Subcutaneous abdominal adipose tissue (tissue), 5 donors: ENCODE data around the gene CREBZF.

Source experiments
- H3K27ac ChIP-seq: one replicate; pipeline ENCODE4 v1.7.0; 2013; ENCODE audit warnings: low read depth, mild to moderate bottlenecking, inconsistent platforms, low read length, moderate library complexity
- H3K27me3 ChIP-seq, 5 donors: one replicate each; pipeline ENCODE4 v1.7.0; 2013; ENCODE audit warnings: low read length in 5 of 5, inconsistent platforms in 1 of 5; ENCODE audit not compliant: control insufficient read depth in 5 of 5, insufficient read depth in 4 of 5
- H3K36me3 ChIP-seq, 5 donors: one replicate each; pipeline ENCODE4 v1.7.0; 2013; ENCODE audit warnings: low read length in 5 of 5; ENCODE audit not compliant: control insufficient read depth in 5 of 5, insufficient read depth in 5 of 5
- H3K4me1 ChIP-seq, 5 donors: one replicate each; pipeline ENCODE4 v1.7.0; 2013; ENCODE audit warnings: low read length in 5 of 5, mild to moderate bottlenecking in 3 of 5, moderate library complexity in 1 of 5; ENCODE audit not compliant: control insufficient read depth in 5 of 5, insufficient read depth in 5 of 5
- H3K4me3 ChIP-seq, 5 donors: one replicate each; pipeline ENCODE4 v1.7.0; 2013; ENCODE audit warnings: low read length in 5 of 5, low read depth in 1 of 5
- H3K9ac ChIP-seq, 5 donors: one replicate each; pipeline ENCODE4 v1.7.0; 2013; ENCODE audit warnings: low read length in 5 of 5, mild to moderate bottlenecking in 4 of 5, moderate library complexity in 3 of 5
- H3K9me3 ChIP-seq, 5 donors: one replicate each; pipeline ENCODE4 v1.7.0; 2013; ENCODE audit warnings: low read length in 5 of 5; ENCODE audit not compliant: control insufficient read depth in 5 of 5
- donor health status: healthy.
- donor health status: healthy.
- donor health status: healthy.
- donor health status: healthy.
- donor health status: healthy.

Gene CREBZF

GRCh38 chr11:85695546-85695945, 30.6 kb upstream of the CREBZF start:
- Histone ChIP-seq H3K9ac (no peak overlapping the region), H3K9me3 (no peaks in the 10 kb centered on the region), H3K4me3 (no peak overlapping the region), H3K27ac (no peak overlapping the region), H3K36me3 (no peaks in the 10 kb centered on the region), H3K4me1 (no peaks in the 10 kb centered on the region), H3K27me3 (peaks cover 0 to 2% (median 0%) of the 10 kb centered on the region in 5 donors)

GRCh38 chr11:85694385-85694980, 29.6 kb upstream of the CREBZF start:
- no peak overlapping the region for H3K27ac ChIP-seq
- peaks cover 0 to 2% (median 0%) of the 10 kb centered on the region in 5 donors for H3K27me3 ChIP-seq
- no peaks in the 10 kb centered on the region for H3K9me3 ChIP-seq
- H3K36me3 ChIP-seq: no peaks in the 10 kb centered on the region
- H3K4me3 ChIP-seq: no peak overlapping the region
- H3K4me1 ChIP-seq: no peaks in the 10 kb centered on the region
- H3K9ac ChIP-seq: no peak overlapping the region

GRCh38 chr11:85685820-85686459, 21.0 kb upstream of the CREBZF start, which contains the start of gene CCDC89:
Gene CCDC89, minus strand, starts transcription at chr11:85686195. Its CDS starts 65 bp downstream, at chr11:85686130.
- H3K27ac ChIP-seq: peak within 1 kb of the TSS; percentile 27
- peak within 1 kb of the TSS; percentile 55 to 79 (median 62) for H3K4me3 ChIP-seq
- peak within 1 kb of the TSS in 2 of 5 donors; percentile 14 to 61 for H3K9ac ChIP-seq
- H3K36me3 ChIP-seq: no peaks in the 10 kb centered on the region
- H3K9me3 ChIP-seq: no peaks in the 10 kb centered on the region
- H3K27me3 ChIP-seq: no peaks in the 10 kb centered on the region
- peaks cover 0 to 27% (median 25%) of the 10 kb centered on the region in 5 donors for H3K4me1 ChIP-seq

GRCh38 chr11:85685125-85685819, 20.3 kb upstream of the CREBZF start:
- Histone ChIP-seq H3K9ac (peak overlapping the region in 2 of 5 donors; percentile 14 to 61), H3K27me3 (no peaks in the 10 kb centered on the region), H3K4me1 (peaks cover 0 to 27% (median 25%) of the 10 kb centered on the region in 5 donors), H3K9me3 (no peaks in the 10 kb centered on the region), H3K4me3 (peak overlapping the region; percentile 55 to 79 (median 62)), H3K27ac (peak overlapping the region; percentile 27), H3K36me3 (no peaks in the 10 kb centered on the region)

- Histone ChIP-seq H3K27me3 (no peaks in the 10 kb centered on the region), H3K36me3 (no peaks in the 10 kb centered on the region), H3K9ac (peak overlapping the region in 4 of 5 donors; percentile 36 to 78 (median 70)), H3K27ac (no peak overlapping the region), H3K9me3 (no peaks in the 10 kb centered on the region), H3K4me1 (peaks cover 0 to 27% (median 25%) of the 10 kb centered on the region in 5 donors), H3K4me3 (peak overlapping the region; percentile 61 to 81 (median 73))
Observed at GRCh38 chr11:85682330-85683305, 17.7 kb upstream of the CREBZF start.

GRCh38 chr11:85680897-85681296, 16.0 kb upstream of the CREBZF start:
- no peak overlapping the region for H3K9ac ChIP-seq
- no peak overlapping the region for H3K27ac ChIP-seq
- H3K4me3 ChIP-seq: no peak overlapping the region
- H3K36me3 ChIP-seq: no peaks in the 10 kb centered on the region
- H3K4me1 ChIP-seq: peaks cover 0 to 23% (median 20%) of the 10 kb centered on the region in 5 donors
- no peaks in the 10 kb centered on the region for H3K27me3 ChIP-seq
- H3K9me3 ChIP-seq: no peaks in the 10 kb centered on the region

- Histone ChIP-seq H3K4me3 (no peak overlapping the region), H3K9me3 (no peaks in the 10 kb centered on the region), H3K4me1 (peaks cover 0 to 11% (median 9%) of the 10 kb centered on the region in 5 donors), H3K27ac (no peak overlapping the region), H3K36me3 (no peaks in the 10 kb centered on the region), H3K27me3 (no peaks in the 10 kb centered on the region), H3K9ac (no peak overlapping the region)
Observed at GRCh38 chr11:85679576-85679975, 14.6 kb upstream of the CREBZF start.

GRCh38 chr11:85673393-85673792, 8.5 kb upstream of the CREBZF start:
- no peak overlapping the region for H3K27ac ChIP-seq
- H3K27me3 ChIP-seq: no peaks in the 10 kb centered on the region
- H3K9ac ChIP-seq: no peak overlapping the region
- no peaks in the 10 kb centered on the region for H3K4me1 ChIP-seq
- no peaks in the 10 kb centered on the region for H3K36me3 ChIP-seq
- H3K9me3 ChIP-seq: no peaks in the 10 kb centered on the region
- no peak overlapping the region for H3K4me3 ChIP-seq

GRCh38 chr11:85672105-85672902, 7.4 kb upstream of the CREBZF start:
- Histone ChIP-seq H3K36me3 (no peaks in the 10 kb centered on the region), H3K27ac (no peak overlapping the region), H3K9ac (no peak overlapping the region), H3K27me3 (no peaks in the 10 kb centered on the region), H3K9me3 (no peaks in the 10 kb centered on the region), H3K4me1 (no peaks in the 10 kb centered on the region), H3K4me3 (no peak overlapping the region)
